Heart right ventricle (tissue), 16 donors: Measurements from ENCODE around the gene GPHN. TPM values are rescaled to one million over a fixed set of nuclear protein-coding genes. Genes with fewer than 3 reads are reported as not detected.
A peak's percentile ranks its signal among the peaks of the same experiment; 100 is the strongest.

Source experiments
- ATAC-seq, 8 donors: fragments of 200-7000 bp; cut with Tn5 transposase; one replicate each; pipeline ENCODE4 v1.9.1; 2020; ENCODE audit warnings: mild to moderate bottlenecking in 8 of 8, moderate library complexity in 8 of 8, moderate number of reproducible peaks in 1 of 8
- DNase-seq, 2 donors: peaks; one replicate each; pipeline ENCODE4 v3.0.0-alpha.2; 2020
- H3K27ac ChIP-seq, 10 donors: fragments of 200-600 bp; sonication (generic) in 2 of 10; one replicate each; pipeline versions ENCODE4 v1.5.0 to v1.8.0; 2020 to 2022; ENCODE audit warnings: mild to moderate bottlenecking in 3 of 10
- H3K27me3 ChIP-seq, 7 donors: fragments of 200-600 bp; one replicate each; pipeline ENCODE4 v1.8.0; 2021 to 2022; ENCODE audit warnings: mild to moderate bottlenecking in 2 of 7
- H3K36me3 ChIP-seq, 9 donors: fragments of 200-600 bp; sonication (generic) in 1 of 9; one replicate each; pipeline versions ENCODE4 v1.5.0 to v1.8.0; 2020 to 2022; ENCODE audit warnings: mild to moderate bottlenecking in 2 of 9
- H3K4me1 ChIP-seq, 9 donors: fragments of 200-600 bp; sonication (generic) in 1 of 9; one replicate each; pipeline versions ENCODE4 v1.5.0 to v1.8.0; 2020 to 2022; ENCODE audit warnings: mild to moderate bottlenecking in 4 of 9
- H3K4me3 ChIP-seq, 10 donors: fragments of 200-600 bp; sonication (generic) in 2 of 10; one replicate each; pipeline versions ENCODE4 v1.5.0 to v1.8.0; 2020 to 2022; ENCODE audit warnings: mild to moderate bottlenecking in 7 of 10, moderate library complexity in 2 of 10
- H3K9me3 ChIP-seq, 11 donors: fragments of 200-600 bp in 10 of 11; sonication (generic) in 2 of 11; one replicate each; pipeline versions ENCODE4 v1.5.0 to v1.8.0; 2013 to 2022; ENCODE audit warnings: mild to moderate bottlenecking in 2 of 11, control low read depth in 1 of 11, moderate library complexity in 1 of 11
- WGBS, 2 donors: extraction: QIAGEN DNeasy Blood & Tissue Kit; methylation state at CpG; one replicate each; pipeline ENCODE4 v1.1.7; 2013; ENCODE audit warnings: inconsistent platforms in 1 of 2; 5-methylcytosine and 5-hydroxymethylcytosine counted together
- intact Hi-C, 10 donors: fragments of 100-400 bp; cut with DNase I; formaldehyde crosslinking; loops; one replicate each; pipeline versions ENCODE4 v1.11.1 to v1.14.2; 2022
- polyA plus RNA-seq, 2 donors: library from polyadenylated mRNA; stranded (reverse); fragments of 200-250 nt; gene quantifications; one replicate each; pipeline ENCODE4 v1.2.3, GENCODE V29; 2013
- total RNA-seq, 10 donors: library from RNA; stranded (reverse); fragmentation: NEBNext Ultra II Directional in 3 of 10; extraction: Animal tissue kit (Norgen Biotek cat#: 25700) in 3 of 10; gene quantifications; one replicate each; pipeline versions ENCODE4 v1.2.1 to v1.2.4, GENCODE V29; 2021 to 2023
- TF ChIP-seq, protein P1 (sequence below), 9 donors: fragments of 200-600 bp; sonication (generic) in 2 of 9; IDR thresholded peaks; one replicate each; pipeline versions ENCODE4 v1.5.0 to v1.8.0; 2021 to 2022; ENCODE audit warnings: antibody characterized with exemption in 9 of 9, mild to moderate bottlenecking in 5 of 9, moderate library complexity in 1 of 9
- donor health status: Arrhythmogenic right ventricular cardiomyopathy.
- donor health status: ischemic (EF 13 %, LVEDD 7.1; RV severe dilation, severe dysfunction).
- donor health status: healthy with polysubstance abuse.
- donor health status: DM: no; HTN: yes; CAD: no.
- donor health status: DM: no; HTN: no; CAD: no.
- donor health status: ischemic (EF 25% LVEDD 6.9; RV normal size, moderate dysfunction).
- donor health status: ischemic (EF 25% LVEDD 5.7; RV mildly dilated, moderate dysfunction).
- donor health status: healthy.
- donor health status: DM: yes; HTN: yes; CAD: no.
- donor health status: Ischemic cardiomyopathy.
- donor health status: ischemic (EF 35%, LVEDD 5.7; RV mildly dilated, moderate dysfunction).
- donor health status: nonischemic (EF 11% LVEDD 7.7; RV severe dilation, severe dysfunction).
- donor health status: DM: yes; HTN: yes; CAD: no.
- donor health status: PGD.
- donor health status: ischemic (EF 29% LVEDD 5.4; RV normal size, mild dysfunction).
- donor health status: nonischemic (EF 23%, LVEDD 6.1; RV moderate dilation, normal function).

GPHN gene
- total and polyA plus RNA-seq, 12 donors: 12.2 to 48.0 (median 32.2) TPM

DNA sequence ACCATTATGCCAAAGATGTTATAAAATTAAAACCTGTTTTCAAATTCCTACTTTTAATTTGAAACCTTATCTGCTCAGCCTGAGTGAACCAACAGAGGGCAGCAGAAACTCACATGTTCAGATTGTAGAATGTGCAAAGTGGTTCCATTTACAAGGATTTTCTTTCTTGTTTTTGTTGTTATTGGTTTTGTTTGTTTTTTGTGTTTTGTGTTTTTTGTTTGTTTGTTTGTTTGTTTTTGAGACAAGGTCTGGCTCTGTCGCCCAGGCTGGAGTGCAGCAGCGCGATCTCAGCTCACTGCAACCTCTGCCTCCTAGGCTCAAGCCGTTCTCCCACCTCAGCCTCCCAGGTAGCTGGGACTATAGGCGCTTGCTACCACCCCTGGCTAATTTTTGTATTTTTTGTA is 658.5 kb downstream of the GPHN start:
- ATAC-seq (no peak), DNase-seq (peak in 1 of 2 donors; percentile 16)
- H3K4me3 ChIP-seq: no peak overlapping the region
- H3K27me3 ChIP-seq: no peaks in the 10 kb centered on the region
- TF ChIP-seq, protein P1, sequence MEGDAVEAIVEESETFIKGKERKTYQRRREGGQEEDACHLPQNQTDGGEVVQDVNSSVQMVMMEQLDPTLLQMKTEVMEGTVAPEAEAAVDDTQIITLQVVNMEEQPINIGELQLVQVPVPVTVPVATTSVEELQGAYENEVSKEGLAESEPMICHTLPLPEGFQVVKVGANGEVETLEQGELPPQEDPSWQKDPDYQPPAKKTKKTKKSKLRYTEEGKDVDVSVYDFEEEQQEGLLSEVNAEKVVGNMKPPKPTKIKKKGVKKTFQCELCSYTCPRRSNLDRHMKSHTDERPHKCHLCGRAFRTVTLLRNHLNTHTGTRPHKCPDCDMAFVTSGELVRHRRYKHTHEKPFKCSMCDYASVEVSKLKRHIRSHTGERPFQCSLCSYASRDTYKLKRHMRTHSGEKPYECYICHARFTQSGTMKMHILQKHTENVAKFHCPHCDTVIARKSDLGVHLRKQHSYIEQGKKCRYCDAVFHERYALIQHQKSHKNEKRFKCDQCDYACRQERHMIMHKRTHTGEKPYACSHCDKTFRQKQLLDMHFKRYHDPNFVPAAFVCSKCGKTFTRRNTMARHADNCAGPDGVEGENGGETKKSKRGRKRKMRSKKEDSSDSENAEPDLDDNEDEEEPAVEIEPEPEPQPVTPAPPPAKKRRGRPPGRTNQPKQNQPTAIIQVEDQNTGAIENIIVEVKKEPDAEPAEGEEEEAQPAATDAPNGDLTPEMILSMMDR (IDR thresholded peaks at IDR 0.05): peak; percentile 30 to 88 (median 77)
- H3K4me1 ChIP-seq: no peaks in the 10 kb centered on the region
- 91 to 93% methylated on average over 5 of the region's 5 CpGs for WGBS, 2 donors
- H3K9me3 ChIP-seq: no peaks in the 10 kb centered on the region
- H3K27ac ChIP-seq: no peak overlapping the region
- intact Hi-C loops: loop anchor here in 9 of 10 donors (2.0 to 5.0 kb wide), 4 partner anchors 76 to 121 kb away; partner anchors contain the start of gene PALS1 (in 1 of the 9)
- peaks cover 0 to 29% (median 7%) of the 10 kb centered on the region in 9 donors for H3K36me3 ChIP-seq

DNA sequence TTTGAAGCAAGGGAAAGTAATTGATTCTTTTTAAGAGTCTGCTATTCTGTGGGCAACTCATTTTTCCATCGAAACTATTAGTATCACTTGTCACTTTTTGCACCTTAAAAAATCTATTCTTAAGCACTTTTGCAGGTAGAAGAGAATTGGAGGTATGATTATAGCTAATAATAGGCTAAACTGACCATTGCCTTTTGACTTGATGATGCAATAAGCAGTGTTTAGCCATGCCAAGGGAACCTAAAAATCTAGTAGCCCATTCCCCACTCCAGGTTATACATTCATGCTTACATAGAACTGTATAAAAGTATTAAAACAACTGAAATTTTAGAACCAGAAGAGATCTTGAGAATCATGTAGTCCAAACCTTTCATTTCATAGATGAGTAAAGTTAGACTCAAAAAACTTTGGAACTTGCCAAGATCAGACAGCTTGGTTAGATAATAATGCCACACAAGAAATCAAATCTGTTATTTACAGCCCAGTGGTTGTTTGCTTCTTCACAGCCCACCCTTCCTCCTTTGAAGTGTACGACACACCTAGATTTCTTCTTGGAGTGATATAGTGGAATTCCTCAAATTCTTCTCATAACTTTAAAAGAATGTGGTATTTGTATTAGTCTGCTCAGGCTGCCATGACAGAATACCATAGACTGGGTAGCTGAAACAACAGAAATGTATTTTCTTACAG is 659.6 kb downstream of the GPHN start:
- 96% methylated on average over 2 of the region's 2 CpGs for WGBS, 2 donors
- intact Hi-C loops: loop anchor here in 9 of 10 donors (2.0 to 5.0 kb wide), 4 partner anchors 75 to 120 kb away; partner anchors contain the start of gene PALS1 (in 1 of the 9)

DNA sequence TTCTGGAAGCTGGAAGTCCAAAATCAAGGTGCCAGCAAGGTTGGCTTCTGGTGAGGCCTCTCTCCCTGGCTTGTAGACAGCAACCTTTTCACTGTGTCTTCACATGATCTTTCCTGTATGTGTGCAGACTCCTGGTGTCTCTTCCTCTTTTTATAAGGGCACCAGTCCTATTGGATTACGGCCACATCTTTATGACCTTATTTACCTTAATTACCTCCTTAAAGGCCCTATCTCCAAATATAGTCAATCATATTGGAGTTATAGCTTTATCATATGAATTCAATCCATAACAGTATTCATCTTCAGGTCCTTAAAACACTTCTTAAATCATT is 660.1 kb downstream of the GPHN start:
- Histone ChIP-seq H3K36me3 (peaks cover 0 to 38% (median 7%) of the 10 kb centered on the region in 9 donors), H3K9me3 (peaks cover 0 to 8% (median 1%) of the 10 kb centered on the region in 11 donors), H3K4me1 (no peaks in the 10 kb centered on the region), H3K27ac (no peak overlapping the region), H3K27me3 (no peaks in the 10 kb centered on the region), H3K4me3 (no peak overlapping the region)
- 94 to 100% methylated on average over 1 of the region's 1 CpG for WGBS, 2 donors
- intact Hi-C loops: loop anchor here in 4 of 10 donors (5.0 kb wide), 2 partner anchors 74 to 119 kb away; partner anchors contain the start of gene PALS1 (in 1 of the 4)
- TF ChIP-seq, protein P1 (IDR thresholded peaks at IDR 0.05): no peak
- no peak for DNase-seq
- no peak for ATAC-seq

More for the DNA sequence above, 659.6 kb downstream of the GPHN start:
- no peaks in the 10 kb centered on the region for H3K4me1 ChIP-seq
- no peaks in the 10 kb centered on the region for H3K27me3 ChIP-seq
- DNase-seq (no peak), ATAC-seq (no peak)
- H3K4me3 ChIP-seq: no peak overlapping the region
- TF ChIP-seq, protein P1 (IDR thresholded peaks at IDR 0.05): no peak
- H3K27ac ChIP-seq: no peak overlapping the region
- peaks cover 0 to 38% (median 7%) of the 10 kb centered on the region in 9 donors for H3K36me3 ChIP-seq
- peaks cover 0 to 3% (median 0%) of the 10 kb centered on the region in 11 donors for H3K9me3 ChIP-seq

GRCh38 chr14:67170660-67171059 is 662.7 kb downstream of the GPHN start:
- Histone ChIP-seq H3K36me3 (peaks cover 0 to 38% (median 7%) of the 10 kb centered on the region in 9 donors), H3K4me1 (no peaks in the 10 kb centered on the region), H3K9me3 (peaks cover 0 to 32% (median 8%) of the 10 kb centered on the region in 11 donors), H3K27ac (no peak overlapping the region), H3K27me3 (no peaks in the 10 kb centered on the region), H3K4me3 (no peak overlapping the region)
- WGBS, 2 donors: 32 to 33% methylated on average over 1 of the region's 1 CpG
- ATAC-seq: no peak
- intact Hi-C loops: no loop called here
- TF ChIP-seq, protein P1 (IDR thresholded peaks at IDR 0.05): no peak
- DNase-seq: no peak
